Stimulated activated naive CD8-positive, alpha-beta T cell treated with anti-CD3 and anti-CD28 coated beads, Interleukin-15, Interleukin-2, amounts not matched to agents 100 U/mL and 50 U/mL, for 24 hours (primary cell): ENCODE measurements around the gene RBMY1F.
"Not testable (repeated sequence)": the region's sequence is repeated elsewhere in the genome, so short reads cannot be mapped to it uniquely, and the experiment has no call there.

Experiments used
- ATAC-seq: fragments of 150-1000 bp; cut with Tn5 transposase; one replicate; pipeline ENCODE4 v1.10.0; 2021
- DNase-seq: peaks from one replicate; pipeline ENCODE4 v3.0.0; 2021

Gene RBMY1F

DNA sequence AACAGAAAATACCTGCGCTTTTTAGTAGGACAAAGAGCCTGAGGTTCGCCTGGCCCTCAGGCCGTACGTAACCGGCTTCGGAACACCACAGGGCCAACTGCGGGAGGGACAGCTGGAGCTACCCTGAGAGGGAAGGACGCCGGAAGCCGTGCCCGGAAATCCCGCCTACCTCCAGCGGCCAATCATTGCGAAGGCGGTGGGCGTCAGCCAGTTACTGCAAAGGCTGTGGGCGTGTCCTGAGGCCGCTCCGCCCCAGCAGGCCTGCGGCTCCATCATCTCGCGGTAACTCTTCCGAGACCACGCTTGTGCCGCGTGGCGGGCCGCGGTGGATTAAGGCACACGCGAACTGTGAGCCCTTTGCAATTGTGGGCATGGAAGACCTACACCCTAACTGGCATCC, at the start of gene RBMY1F:
Gene RBMY1F, minus strand, starts transcription at position 101 of the 400 bp plus-strand sequence. CDS start 1,954 bp downstream, outside the sequence.
- not testable (repeated sequence) for ATAC-seq, DNase-seq

DNA sequence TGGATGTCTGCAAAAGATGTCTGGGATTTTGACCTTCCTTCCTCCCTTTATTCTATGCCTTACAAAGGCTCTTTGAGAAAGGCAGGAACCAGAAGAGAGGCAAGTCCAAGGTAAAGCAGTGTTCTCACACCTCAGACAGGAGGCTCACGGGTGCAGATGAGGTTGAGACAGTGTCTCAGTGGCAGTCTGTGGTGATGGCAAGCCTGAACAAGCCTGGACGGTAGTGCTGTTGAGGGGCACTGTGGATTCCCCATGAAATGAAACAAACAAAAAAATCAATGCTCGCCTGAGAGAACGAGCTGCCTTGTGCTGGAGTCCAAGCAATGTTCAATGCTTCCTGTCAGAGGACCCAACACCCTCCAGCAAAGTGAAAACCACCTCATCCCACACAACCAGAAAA, 31.6 kb downstream of the RBMY1F start:
- not testable (repeated sequence) for DNase-seq, ATAC-seq

DNA sequence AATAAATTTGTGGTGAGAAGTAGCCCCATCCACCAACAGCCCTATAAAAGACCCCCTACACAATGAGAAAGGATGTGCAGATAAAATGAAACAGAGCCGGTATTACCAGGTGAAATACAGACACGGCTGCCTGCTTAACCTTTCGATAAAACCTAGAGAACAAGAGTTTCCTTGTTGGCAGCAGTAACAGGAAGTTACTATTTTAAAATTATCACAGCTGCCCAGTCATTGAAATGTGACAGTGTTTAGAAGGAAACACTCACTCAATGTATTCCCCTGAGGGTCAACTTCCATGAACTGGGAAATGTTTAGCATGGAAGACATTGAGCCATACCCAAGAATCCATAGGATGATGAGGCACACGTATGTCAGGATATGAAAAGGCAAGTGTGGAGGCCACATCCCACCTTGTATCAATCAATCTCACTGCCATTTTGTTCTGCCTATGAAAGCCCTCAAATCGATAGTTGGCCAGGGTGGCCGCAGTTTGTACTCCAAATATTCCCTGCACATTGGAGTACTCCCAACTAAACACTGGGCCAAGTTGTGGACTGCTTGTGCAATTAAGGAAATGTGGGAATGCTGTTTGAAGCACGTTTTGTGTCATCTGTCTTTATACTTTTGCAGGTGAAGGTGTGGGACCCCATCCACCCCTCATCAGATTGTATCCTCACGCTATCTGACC, 41.6 kb downstream of the RBMY1F start:
- ATAC-seq, DNase-seq: not testable (repeated sequence)

DNA sequence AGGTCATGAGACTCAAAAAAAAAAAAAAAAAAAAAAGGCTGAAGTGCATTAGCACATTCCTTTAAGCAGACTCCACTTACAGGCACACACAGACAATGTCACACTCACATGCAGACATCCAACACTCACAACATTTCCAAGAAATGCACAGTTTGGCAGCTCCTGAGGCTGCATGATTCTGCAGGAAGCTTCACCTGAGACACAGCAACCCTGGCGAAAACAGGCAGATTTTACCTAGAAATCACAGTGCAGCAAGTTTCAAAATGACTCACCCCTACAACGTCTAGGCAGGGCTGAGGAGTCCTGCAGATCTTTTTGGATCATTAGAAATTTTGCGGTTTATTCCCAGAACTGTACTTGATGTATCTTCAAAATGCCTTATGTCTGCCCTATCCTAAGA, 48.0 kb downstream of the RBMY1F start:
- DNase-seq, ATAC-seq: not testable (repeated sequence)

DNA sequence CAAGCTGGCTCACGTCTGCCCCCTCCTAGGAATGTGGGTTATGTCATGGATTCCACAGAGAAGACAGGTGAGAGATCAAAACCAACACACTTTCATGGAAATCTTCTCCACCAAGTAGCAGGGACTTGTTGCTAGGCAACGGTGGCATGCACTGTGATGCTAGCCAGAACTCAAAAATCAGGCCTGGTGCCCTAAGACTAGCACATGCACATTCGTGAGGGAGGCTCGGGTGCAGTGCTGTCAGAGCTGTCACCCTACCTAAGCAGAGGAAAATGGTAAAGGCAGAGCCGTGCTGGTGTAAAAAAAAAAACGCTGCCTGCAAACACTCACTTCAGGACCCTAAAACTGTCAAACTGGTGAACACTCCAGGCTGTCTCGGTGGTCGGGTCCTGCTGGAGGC, 52.2 kb downstream of the RBMY1F start:
- DNase-seq, ATAC-seq: not testable (repeated sequence)
